Lung microvascular endothelial cell (primary cell): ENCODE measurements around the gene FAM72B. TPM values are rescaled to one million over a fixed set of nuclear protein-coding genes. Genes with fewer than 3 reads are reported as not detected.
"Not testable (repeated sequence)": the region's sequence is repeated elsewhere in the genome, so short reads cannot be mapped to it uniquely, and the experiment has no call there.

Experiments
- DNase-seq, 2 donors: peaks; one replicate each; pipeline versions ENCODE4 v3.0.0 to v3.0.0-alpha.2; 2010; ENCODE audit warnings: low read depth in 2 of 2
- total RNA-seq: library from RNA; depleted of rRNA; stranded (reverse); fragments of >200 nt; gene quantifications from 2 replicates; pipeline ENCODE4 v1.2.1, GENCODE V29; 2014

The FAM72B gene
- total RNA-seq, 1 donor from 2014 or later, result 1.6 TPM

DNA sequence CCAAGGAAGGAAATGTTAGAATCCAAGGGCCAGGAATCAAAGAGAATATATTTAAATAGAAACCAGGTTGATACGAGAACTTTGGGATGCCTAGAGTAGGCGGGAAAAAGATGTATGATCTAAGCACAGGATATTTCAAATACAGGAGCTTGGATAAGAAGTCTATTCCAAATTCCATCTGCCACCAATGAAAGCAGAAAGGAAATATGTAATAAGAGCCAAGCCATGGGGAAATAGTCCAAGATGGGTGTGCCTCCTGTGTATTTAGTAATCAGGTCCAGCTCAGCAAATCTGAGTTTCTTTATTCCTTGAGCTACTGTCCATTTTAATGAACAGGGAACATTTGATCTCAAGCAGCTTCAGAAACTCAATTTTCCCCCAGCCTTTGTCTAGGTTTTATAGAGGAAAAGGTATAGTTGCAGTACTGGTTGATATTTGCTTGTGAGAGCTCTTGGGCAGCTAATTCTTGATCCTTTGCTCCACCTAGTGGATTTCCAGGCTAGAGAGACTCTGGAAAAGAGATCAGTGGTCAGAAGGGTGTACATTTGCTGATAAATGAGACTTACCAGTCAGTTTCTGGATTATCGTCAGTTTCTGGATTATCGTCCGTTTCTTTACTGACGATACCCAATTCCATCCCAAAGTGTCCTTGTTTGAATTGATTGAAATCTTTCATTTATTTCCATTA lies 28.3 kb downstream of the FAM72B start:
- DNase-seq, result peak; percentile 20 to 31

DNA sequence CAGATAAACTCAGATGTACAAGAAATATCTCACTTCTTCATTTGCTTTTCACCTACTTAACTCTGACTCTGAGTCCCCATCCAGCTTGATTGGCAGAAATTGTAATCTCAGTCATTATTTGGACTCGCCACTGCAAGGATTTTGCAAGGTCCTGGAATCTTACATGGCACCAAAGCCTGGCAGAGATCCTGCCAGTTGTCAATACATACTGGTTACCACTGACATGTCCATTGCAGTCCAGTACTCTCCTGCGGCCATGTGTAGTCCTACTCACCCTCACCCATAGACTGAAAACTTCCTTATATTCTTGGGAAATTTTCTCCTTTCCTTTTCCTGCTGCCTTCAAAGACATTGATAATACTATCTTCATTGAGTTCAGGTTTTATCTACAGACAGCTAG lies 29.3 kb downstream of the FAM72B start:
- DNase-seq, result not testable (repeated sequence)

DNA sequence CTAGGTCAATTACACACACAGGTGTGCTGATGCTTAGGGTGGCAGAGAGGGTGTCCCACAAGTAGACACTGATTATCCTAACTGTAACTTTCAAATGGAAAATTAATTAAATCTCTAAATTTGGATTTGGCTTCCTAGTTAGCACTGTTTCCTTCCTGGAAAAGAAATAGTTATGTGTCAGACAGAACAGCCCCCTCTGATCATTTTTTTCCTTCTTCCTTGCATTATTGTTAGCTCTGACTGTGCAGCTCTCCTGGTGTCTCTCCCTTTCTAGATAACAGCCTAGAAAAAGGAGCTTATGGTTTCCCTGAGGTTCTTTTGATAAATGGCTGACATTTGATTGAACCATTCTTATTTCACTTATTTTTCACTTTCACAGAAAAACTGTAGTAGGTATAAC lies 31.4 kb downstream of the FAM72B start:
- not testable (repeated sequence) for DNase-seq

DNA sequence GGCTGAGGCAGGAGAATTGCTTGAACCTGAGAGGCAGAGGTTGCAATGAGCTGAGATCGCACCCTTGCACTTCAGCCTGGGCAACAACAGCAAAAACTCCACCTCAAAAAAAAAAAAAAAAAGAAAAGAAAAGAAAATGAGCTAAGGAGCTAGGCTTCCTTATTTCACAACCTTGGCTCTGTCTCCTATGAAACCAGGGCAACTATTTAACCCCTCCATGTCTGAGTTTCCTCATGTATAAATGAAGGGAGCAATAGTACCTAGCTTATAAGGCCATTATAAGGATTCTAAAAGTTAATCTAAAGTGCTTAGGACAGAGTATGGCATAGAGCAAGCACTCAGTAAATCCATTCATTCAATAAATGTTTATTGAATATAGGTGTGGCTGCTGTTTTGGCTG lies 32.8 kb downstream of the FAM72B start:
- not testable (repeated sequence) for DNase-seq

DNA sequence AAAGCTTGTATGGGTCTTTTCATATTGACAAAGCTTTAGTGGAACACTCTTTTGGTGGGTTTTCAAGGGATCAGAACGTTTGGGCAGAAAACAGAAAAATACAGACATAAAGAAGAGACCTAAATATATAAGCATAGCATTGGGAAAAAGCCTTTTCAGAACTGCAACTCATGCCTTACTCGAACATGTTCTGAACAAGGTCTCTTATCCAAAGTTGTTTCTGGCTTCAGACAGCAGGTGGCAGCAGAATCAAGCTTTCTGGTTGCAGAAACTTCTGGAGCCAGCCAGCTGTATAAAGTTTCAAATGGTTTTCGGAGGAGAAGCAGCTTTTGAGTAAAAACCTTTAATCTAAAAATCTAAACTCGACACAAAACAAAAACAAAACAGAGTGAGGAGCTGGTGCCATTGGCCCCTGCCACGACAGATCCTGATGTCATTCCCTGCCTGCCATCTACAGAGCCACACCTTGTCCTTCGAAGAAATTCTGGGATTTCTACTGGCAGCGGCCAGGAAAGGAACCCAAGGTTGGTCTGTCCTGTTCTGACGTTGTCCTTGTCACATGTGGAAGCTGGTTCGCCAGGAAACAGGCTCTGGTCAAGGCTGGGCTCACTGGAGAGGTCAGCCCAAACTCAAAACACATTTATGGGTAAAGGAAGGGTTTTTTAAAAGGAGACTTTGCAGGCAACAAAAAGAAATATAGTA lies 35.5 kb downstream of the FAM72B start:
- not testable (repeated sequence) for DNase-seq

DNA sequence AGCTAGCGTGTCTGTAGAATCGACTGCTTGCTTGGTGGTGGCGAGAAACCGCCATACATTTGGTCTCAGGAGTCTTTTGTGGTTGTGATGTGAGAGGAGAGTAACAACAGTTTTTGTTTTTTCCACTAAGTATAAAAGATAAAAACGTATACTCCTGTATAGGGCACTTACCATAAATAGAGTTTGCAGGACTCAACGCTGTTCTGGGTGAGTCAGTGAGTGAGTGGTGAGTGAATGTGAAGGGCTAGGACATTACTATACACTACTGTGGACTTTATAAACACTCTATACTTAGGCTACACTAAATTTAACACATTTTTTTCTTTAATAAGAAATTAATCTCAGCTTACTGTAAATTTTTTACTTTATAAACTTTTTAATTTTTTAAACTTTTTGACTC lies 43.7 kb downstream of the FAM72B start:
- DNase-seq, result not testable (repeated sequence)

DNA sequence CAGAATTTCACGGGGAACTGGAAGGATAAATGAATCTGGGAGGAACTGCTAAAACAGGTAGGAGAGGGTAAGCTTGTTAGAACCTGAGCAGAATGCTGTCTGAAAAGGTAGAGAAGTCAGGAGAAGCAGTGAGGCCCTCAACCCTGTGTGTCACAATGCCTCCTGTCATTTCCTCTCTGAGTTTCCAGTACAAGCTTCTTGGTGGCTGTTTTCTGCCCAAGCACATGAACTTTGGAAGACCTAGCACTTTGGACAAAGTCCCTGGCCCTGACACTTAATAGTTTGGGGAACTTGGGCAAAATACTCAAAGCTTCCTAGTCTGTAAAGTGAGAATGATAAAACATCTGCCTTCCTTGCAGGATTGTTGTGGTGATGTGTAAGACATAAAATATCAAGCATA lies 52.6 kb downstream of the FAM72B start:
- not testable (repeated sequence) for DNase-seq

DNA sequence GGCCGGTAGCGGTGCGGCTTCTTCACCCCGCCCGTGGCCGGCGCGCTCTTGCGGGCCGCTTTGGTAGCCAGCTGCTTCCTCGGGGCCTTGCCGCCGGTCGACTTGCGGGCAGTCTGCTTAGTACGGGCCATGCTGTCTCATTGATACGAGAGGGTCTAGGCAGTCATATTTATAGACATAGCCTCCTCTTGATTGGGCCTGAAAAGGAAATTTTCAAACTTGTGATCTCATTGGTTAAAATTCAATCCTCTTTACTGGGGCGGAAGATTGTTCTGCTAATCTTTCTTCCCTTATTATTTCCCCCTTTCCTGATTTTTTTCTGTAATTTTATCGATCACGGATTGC lies 65.7 kb downstream of the FAM72B start:
- peak; percentile 3 to 7 for DNase-seq

Other genes with a start within 250 kb of the FAM72B start
- gene SRGAP2C, start 635 bp upstream of the FAM72B start, total RNA-seq, result 14.8 and 19.8 TPM in 2 replicates